ENCODE results near the gene CHCHD3. TPM values are rescaled to one million over a fixed set of nuclear protein-coding genes. Genes with fewer than 3 reads are reported as not detected.

The CHCHD3 gene
- total RNA-seq, 1 donor from 2014 or later = 67.0 TPM

DNA sequence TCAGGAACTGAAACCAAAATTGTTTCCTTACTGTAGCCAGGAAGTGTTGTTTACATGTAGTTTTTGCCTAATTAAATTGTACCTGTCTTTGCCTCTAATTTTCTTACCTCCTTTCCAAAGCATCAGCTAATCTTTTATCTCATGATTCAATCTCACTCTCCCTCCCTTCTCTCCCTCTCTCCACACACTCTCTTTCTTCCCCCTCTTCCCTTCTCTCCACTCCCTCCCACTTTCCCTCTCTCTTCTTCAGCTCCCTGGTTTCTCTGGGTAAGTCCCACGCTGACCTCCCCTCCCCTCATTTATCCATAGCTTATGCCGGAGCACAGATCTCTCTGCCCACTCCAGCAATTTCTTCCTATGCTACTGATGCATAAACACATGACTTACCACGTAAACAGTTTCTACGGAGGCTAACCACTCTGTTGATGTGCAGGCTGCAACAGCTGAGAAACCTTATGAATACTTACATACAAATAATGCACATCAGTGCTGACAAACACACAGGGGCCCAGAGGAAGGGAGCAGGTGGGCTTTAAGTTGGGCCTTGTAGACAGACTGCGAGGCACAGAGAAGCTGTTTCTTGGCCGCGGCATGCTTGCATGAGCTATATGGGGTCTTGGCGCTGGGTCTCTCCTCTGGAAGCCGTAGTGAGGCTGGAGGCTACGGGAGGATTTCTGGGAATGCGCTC lies 331.2 kb downstream of the CHCHD3 start:
- no peak overlapping the region for H3K4me3 Mint-ChIP-seq (ENCODE audit: low read depth)
- H3K9me3 Mint-ChIP-seq = no peaks in the 10 kb centered on the region
- no peak overlapping the region for H3K27ac Mint-ChIP-seq
- no peaks in the 10 kb centered on the region for H3K36me3 Mint-ChIP-seq (ENCODE audit: low read depth)
- intact Hi-C loops (cut with micrococcal nuclease) = no loop called here
- H3K27me3 Mint-ChIP-seq (ENCODE audit: low read depth) = peaks cover 5% of the 10 kb centered on the region
- H3K4me1 Mint-ChIP-seq (ENCODE audit: low read depth) = no peaks in the 10 kb centered on the region
- no peak for DNase-seq (ENCODE audit: low spot score)

- Mint-ChIP-seq H3K27me3 (ENCODE audit: low read depth) (peaks cover 5% of the 10 kb centered on the region), H3K36me3 (ENCODE audit: low read depth) (no peaks in the 10 kb centered on the region), H3K4me1 (ENCODE audit: low read depth) (no peaks in the 10 kb centered on the region), H3K9me3 (no peaks in the 10 kb centered on the region), H3K4me3 (ENCODE audit: low read depth) (no peak overlapping the region), H3K27ac (no peak overlapping the region)
- intact Hi-C loops (cut with micrococcal nuclease) = no loop called here
- DNase-seq (ENCODE audit: low spot score) = no peak
These were observed 331.8 kb downstream of the CHCHD3 start for GRCh38 chr7:132750096-132750495.

DNA sequence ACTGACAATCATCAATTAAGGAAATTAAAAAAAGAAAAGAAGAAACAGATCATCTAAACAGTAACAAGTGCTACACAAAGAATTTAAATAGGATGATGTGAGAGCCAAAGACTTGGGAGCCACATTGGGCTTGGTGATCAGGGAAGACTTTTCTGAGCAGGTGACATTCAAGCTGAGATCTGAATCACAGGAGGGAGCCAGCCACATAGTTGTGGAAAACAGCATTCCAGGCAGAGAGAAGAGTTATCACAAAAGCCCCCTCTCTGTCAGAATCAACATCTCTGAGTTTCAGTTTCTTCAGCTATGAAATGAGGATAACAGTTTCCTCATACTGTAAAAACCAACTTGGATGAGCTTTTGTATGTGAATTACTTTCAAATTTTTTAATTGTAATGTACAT lies 336.4 kb downstream of the CHCHD3 start:
- H3K4me3 Mint-ChIP-seq (ENCODE audit: low read depth) = no peak overlapping the region
- intact Hi-C loops (cut with micrococcal nuclease) = no loop called here
- no peaks in the 10 kb centered on the region for H3K4me1 Mint-ChIP-seq (ENCODE audit: low read depth)
- peaks cover 17% of the 10 kb centered on the region for H3K9me3 Mint-ChIP-seq
- H3K36me3 Mint-ChIP-seq (ENCODE audit: low read depth) = no peaks in the 10 kb centered on the region
- no peak overlapping the region for H3K27ac Mint-ChIP-seq
- H3K27me3 Mint-ChIP-seq (ENCODE audit: low read depth) = peaks cover 6% of the 10 kb centered on the region
- DNase-seq (ENCODE audit: low spot score) = no peak

- no peak for DNase-seq (ENCODE audit: low spot score)
- intact Hi-C loops (cut with micrococcal nuclease) = no loop called here
- no peaks in the 10 kb centered on the region for H3K36me3 Mint-ChIP-seq (ENCODE audit: low read depth)
- peaks cover 10% of the 10 kb centered on the region for H3K27me3 Mint-ChIP-seq (ENCODE audit: low read depth)
- peaks cover 17% of the 10 kb centered on the region for H3K9me3 Mint-ChIP-seq
- H3K27ac Mint-ChIP-seq = no peak overlapping the region
- H3K4me1 Mint-ChIP-seq (ENCODE audit: low read depth) = no peaks in the 10 kb centered on the region
- H3K4me3 Mint-ChIP-seq (ENCODE audit: low read depth) = no peak overlapping the region
These were observed 337.9 kb downstream of the CHCHD3 start for GRCh38 chr7:132743974-132744373.

GRCh38 chr7:132742189-132742612 lies 339.7 kb downstream of the CHCHD3 start:
- Mint-ChIP-seq H3K4me1 (ENCODE audit: low read depth) (no peaks in the 10 kb centered on the region), H3K36me3 (ENCODE audit: low read depth) (no peaks in the 10 kb centered on the region), H3K4me3 (ENCODE audit: low read depth) (no peak overlapping the region), H3K9me3 (peaks cover 17% of the 10 kb centered on the region), H3K27ac (no peak overlapping the region), H3K27me3 (ENCODE audit: low read depth) (peaks cover 12% of the 10 kb centered on the region)
- intact Hi-C loops (cut with micrococcal nuclease) = no loop called here
- no peak for DNase-seq (ENCODE audit: low spot score)

DNA sequence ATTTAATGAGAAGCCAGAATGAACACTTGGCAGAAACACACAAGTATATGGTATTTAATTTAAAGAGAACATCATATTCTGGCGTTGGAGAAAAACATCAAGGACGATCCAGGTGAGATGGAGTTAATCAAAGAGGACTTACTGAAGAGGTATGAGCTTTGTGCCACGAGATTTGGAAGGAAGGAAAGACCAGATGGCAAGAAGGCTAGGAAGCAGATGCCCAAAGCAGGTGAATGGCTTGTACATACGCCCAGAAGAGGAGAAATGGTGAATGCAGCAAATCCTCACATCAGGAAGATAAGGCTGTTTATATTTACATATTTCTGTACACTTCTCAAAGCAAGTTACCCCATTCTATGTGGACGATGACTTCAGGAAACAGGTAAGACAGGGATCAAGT lies 341.7 kb downstream of the CHCHD3 start:
- Mint-ChIP-seq H3K27me3 (ENCODE audit: low read depth) (peaks cover 12% of the 10 kb centered on the region), H3K36me3 (ENCODE audit: low read depth) (no peaks in the 10 kb centered on the region), H3K4me3 (ENCODE audit: low read depth) (no peak overlapping the region), H3K27ac (no peak overlapping the region), H3K4me1 (ENCODE audit: low read depth) (no peaks in the 10 kb centered on the region), H3K9me3 (peaks cover 17% of the 10 kb centered on the region)
- intact Hi-C loops (cut with micrococcal nuclease) = no loop called here
- DNase-seq (ENCODE audit: low spot score) = no peak

GRCh38 chr7:132739271-132739955 lies 342.5 kb downstream of the CHCHD3 start:
- H3K9me3 Mint-ChIP-seq = peaks cover 13% of the 10 kb centered on the region
- intact Hi-C loops (cut with micrococcal nuclease) = no loop called here
- no peak overlapping the region for H3K27ac Mint-ChIP-seq
- no peak for DNase-seq (ENCODE audit: low spot score)
- H3K36me3 Mint-ChIP-seq (ENCODE audit: low read depth) = no peaks in the 10 kb centered on the region
- H3K4me1 Mint-ChIP-seq (ENCODE audit: low read depth) = no peaks in the 10 kb centered on the region
- no peak overlapping the region for H3K4me3 Mint-ChIP-seq (ENCODE audit: low read depth)
- H3K27me3 Mint-ChIP-seq (ENCODE audit: low read depth) = peaks cover 12% of the 10 kb centered on the region

GRCh38 chr7:132738254-132738653 lies 343.6 kb downstream of the CHCHD3 start:
- Mint-ChIP-seq H3K27ac (no peak overlapping the region), H3K4me1 (ENCODE audit: low read depth) (no peaks in the 10 kb centered on the region), H3K4me3 (ENCODE audit: low read depth) (no peak overlapping the region), H3K9me3 (peaks cover 7% of the 10 kb centered on the region), H3K27me3 (ENCODE audit: low read depth) (peaks cover 12% of the 10 kb centered on the region), H3K36me3 (ENCODE audit: low read depth) (no peaks in the 10 kb centered on the region)
- intact Hi-C loops (cut with micrococcal nuclease) = no loop called here
- no peak for DNase-seq (ENCODE audit: low spot score)

- Mint-ChIP-seq H3K27ac (no peak overlapping the region), H3K4me3 (ENCODE audit: low read depth) (no peak overlapping the region), H3K36me3 (ENCODE audit: low read depth) (no peaks in the 10 kb centered on the region), H3K9me3 (no peaks in the 10 kb centered on the region), H3K27me3 (ENCODE audit: low read depth) (peaks cover 13% of the 10 kb centered on the region), H3K4me1 (ENCODE audit: low read depth) (no peaks in the 10 kb centered on the region)
- no peak for DNase-seq (ENCODE audit: low spot score)
- intact Hi-C loops (cut with micrococcal nuclease) = no loop called here
These were observed 346.4 kb downstream of the CHCHD3 start for GRCh38 chr7:132735476-132735875.

Other genes starting within 250 kb of the CHCHD3 start
- gene EXOC4, start 171.0 kb upstream of the CHCHD3 start, total RNA-seq = 65.0 and 70.5 TPM in 2 replicates